TTC549 (cell line): ENCODE measurements around the gene P3H3.

ENCODE experiments used
- FAIRE-seq: peaks from 2 replicates; lab custom pipeline; 2012; peaks lifted over from hg19 to GRCh38; lab: Jason Lieb, UNC

P3H3 gene

DNA sequence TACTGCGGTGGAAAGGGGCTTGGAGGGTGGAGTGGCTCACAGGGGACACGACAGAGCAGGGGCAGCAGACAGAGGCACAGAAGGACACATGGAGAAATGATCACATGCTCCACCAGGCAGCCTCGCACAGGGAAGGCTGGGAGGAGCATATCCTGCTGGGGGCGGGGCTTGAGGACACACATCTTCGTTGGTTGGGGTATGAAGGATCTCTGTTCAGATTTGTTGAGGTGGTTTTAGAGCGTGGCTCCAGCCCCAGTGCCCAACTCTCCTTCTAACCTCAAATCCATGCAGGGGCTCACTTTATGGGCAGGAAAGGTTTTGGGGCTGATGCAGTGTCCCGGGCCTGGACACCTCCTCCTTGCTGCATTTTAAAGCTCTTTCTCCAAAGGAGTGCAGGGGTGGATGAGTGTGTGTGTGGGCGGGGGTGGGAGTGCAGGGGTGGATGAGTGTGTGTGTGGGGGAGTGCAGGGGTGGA is 733 bp upstream of the P3H3 start:
- FAIRE-seq, result peak; percentile 90

DNA sequence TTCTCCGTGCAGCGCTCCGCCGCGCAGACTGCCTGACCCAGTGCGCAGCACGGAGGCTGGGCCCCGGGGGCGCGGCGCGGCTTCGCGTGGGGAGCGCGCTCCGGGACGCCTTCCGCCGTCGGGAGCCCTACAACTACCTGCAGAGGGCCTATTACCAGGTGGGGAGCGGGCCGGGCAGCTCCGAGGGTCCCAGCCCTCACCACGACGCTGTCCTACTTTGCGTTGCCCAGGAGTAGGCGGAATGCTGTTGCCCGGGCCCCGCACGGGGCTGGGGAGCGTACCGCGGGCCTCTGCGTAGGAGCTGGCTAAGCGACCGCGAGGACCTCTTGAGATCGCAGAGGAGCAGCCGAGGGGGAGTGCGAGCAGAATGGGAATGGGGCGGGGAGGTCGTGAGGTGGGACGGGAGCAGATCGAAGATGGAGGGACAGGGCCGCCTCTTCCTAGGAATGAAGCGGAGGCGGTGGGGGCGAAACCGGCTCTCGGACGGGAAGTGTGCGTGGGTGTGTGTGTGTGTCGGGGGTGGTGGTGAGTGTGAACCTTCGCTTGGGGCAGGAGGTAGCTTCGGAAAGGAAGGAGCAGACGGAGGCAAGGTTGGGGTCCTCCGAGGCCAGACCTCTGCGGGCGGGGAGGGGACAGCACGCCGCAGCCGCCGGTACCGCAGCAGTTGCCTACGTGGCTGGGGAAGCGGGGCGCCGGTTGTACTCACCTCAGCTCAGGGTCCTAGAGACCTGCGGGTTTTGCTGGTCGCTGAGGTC is 751 bp downstream of the P3H3 start:
- FAIRE-seq, result no peak

DNA sequence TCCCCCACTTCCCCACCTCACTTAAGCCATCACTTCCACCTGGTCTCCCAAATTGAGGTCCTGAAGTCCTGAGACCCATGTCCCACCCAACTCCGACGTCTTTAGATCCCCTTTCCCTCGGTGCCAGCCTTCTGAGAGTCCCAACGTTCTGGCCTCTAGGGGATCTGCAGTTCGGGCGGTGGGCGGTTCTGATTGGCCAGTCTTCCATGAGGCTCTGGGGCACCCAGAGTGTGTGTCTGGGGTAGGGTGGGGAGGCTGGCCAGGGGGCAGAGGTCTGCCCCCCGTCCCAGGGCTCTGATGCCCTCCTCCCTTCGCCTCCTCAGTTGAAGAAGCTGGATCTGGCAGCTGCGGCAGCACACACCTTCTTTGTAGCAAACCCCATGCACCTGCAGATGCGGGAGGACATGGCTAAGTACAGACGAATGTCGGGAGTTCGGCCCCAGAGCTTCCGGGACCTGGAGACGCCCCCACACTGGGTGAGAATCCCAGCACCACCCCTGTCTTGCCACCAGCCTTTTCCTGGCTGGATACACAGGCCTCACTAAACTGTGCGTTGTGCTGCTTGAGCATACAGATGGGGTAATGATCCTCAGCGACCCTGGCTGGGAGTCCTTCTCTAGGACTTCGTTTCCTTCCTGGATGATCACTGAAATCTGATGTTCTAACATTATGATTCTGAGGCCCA is 1.5 kb downstream of the P3H3 start:
- FAIRE-seq, result no peak

DNA sequence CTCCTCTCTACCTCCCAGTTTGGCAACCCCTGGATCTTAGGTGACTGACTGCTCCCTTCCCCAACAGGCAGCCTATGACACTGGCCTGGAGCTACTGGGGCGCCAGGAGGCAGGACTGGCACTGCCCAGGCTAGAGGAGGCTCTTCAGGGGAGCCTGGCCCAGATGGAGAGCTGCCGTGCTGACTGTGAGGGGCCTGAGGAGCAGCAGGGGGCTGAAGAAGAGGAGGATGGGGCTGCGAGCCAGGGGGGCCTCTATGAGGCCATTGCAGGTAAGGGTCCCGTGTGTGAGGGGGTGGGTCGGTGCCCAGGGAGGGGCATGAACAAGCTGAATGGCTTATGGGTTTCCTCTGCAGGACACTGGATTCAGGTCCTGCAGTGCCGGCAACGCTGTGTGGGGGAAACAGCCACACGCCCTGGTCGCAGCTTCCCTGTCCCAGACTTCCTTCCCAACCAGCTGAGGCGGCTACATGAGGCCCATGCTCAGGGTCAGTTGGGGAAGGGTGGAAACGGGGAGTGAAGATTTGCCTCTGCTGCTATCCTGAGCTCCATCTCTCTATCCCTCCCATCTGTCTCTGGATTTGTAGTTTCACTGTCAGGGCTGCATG is 2.2 kb downstream of the P3H3 start:
- FAIRE-seq, result no peak

DNA sequence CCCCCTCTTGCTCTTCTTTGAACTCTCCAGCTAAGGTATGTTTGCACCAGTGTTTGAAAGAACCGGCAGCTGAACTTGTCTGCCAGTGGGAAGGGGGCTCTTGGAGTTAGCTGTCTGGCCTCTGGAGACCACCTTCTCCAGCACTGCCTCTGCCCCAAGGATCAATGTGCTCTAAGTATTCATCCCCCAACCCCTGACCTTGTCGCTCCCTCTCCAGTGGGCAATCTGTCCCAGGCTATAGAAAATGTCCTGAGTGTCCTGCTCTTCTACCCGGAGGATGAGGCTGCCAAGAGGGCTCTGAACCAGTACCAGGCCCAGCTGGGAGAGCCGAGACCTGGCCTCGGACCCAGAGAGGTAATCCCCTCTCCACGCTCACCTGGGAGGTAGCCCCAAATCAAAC is 2.8 kb downstream of the P3H3 start:
- no peak for FAIRE-seq

DNA sequence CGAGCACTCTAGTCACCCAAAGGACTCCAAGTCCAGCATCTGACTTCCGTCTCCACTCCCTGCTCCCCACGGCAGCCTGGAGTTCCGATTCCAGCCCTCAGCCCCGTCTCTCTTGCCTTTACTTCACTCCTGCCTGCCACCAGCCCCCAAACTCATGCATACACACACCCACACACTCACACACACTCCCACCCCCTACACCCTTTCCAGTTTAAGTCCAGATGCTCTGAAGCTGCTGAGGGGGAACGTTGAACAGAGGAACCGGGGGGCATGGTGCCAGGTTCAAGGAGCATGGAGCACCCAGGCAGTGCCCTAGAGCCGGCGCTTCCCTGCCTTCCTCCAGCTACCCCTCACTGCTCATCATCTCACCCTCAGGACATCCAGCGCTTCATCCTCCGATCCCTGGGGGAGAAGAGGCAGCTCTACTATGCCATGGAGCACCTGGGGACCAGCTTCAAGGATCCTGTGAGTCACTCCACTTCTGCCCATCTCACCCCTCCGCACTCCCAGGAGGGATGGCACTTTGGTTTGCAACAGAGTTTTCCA is 3.3 kb downstream of the P3H3 start:
- no peak for FAIRE-seq

DNA sequence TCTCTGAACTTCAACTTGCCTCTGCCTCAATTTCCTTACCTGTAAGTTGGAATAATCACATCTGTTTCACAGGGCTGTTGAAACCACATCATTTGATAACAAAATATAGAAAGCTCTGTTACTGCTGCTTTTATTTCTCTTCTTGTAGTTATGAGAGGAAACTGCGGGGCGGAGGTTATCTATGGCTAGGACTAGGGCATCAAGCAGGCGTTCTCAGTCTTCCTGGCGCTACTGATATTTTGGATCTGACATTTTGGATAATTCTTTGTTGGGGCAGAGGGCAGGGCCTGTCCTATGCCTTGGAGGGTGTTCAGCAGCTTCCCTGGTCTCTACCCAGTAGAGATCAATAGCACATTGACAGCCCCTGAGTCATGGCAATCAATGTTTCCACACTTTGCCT is 3.9 kb downstream of the P3H3 start:
- no peak for FAIRE-seq

DNA sequence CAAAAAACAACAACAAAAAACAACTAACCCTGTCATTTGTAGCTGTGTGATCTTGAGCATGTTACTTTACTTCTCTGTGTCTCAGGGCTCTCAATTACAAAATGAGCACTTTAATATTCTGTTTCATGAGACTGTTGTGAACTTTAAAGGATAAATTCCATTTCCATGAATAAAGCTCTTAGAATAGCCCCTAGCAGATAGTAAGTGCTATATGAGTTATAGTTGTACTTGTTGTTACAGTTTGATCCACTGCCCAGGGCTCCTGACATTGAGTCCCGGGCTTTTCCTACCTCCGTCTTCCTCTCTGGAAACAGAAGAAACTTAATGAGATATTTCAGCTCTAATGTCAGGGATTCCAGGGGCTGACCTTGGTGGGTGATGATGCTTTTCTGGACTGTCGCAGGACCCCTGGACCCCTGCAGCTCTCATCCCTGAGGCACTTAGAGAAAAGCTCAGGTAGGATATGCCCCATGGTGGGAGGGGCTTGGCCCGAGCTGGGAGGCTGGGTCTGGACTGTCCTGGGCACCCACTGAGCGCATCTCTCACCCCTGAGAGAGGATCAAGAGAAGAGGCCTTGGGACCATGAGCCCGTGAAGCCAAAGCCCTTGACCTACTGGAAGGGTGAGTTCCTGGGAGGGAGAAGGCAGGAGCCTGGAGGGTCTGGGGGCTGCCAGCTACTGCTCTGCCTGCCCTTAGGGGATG is 5.1 kb downstream of the P3H3 start:
- no peak for FAIRE-seq

DNA sequence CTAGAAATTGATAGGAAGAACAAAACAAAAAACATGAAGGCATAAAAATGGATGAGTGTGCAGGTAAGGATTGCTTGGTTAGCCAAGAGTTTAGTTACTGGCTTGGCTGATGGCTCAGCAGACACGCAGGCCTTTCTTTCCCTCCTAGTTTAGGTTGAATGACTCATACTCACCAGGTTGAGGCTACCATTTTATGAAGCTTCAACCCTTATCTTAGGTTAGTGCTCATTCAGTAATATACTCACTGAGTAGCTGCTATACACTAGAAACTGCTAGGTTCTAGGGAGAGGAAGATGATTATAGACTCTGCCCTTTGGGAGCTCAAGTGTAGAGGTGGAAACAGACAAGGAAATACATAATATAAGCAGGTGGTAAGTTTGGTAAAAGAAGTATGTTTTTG is 6.0 kb downstream of the P3H3 start:
- FAIRE-seq, result no peak

DNA sequence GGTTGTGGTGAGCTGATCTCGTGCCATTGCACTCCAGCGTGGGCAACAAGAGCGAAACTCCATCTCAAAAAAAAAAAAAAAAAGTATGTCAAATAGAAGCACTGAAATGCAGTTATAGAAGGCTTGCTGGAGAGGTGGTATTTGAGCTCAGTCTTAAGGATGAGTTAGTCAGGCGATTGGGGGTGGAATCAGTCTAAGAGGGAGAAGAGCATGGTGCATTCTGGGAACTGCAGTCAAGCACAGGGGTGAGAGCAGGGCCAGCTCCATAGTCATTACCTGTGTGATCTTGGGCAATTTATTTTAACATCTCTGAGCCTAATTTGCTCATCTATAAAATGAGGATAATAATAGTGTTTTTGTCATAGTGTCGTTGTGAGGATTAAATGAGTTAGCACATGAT is 6.7 kb downstream of the P3H3 start:
- FAIRE-seq, result no peak

DNA sequence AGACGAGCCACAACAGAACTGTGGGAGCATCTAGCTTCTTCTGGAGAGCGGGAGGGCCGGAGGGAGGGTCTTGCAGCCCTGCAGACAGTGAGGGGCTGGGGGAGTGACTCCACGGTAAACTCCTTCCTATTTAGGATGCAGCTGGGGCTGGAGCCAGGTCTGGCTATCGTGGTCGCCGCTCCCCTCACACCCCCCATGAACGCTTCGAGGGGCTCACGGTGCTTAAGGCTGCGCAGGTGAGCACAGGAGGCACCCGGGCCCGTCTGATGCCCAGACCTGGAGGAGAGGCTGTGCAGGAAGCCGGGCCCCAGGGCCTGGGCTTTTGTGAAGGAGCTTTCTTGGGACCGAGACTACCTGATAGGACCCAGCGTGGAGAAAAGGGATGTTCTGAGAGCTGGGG is 8.6 kb downstream of the P3H3 start:
- no peak for FAIRE-seq

DNA sequence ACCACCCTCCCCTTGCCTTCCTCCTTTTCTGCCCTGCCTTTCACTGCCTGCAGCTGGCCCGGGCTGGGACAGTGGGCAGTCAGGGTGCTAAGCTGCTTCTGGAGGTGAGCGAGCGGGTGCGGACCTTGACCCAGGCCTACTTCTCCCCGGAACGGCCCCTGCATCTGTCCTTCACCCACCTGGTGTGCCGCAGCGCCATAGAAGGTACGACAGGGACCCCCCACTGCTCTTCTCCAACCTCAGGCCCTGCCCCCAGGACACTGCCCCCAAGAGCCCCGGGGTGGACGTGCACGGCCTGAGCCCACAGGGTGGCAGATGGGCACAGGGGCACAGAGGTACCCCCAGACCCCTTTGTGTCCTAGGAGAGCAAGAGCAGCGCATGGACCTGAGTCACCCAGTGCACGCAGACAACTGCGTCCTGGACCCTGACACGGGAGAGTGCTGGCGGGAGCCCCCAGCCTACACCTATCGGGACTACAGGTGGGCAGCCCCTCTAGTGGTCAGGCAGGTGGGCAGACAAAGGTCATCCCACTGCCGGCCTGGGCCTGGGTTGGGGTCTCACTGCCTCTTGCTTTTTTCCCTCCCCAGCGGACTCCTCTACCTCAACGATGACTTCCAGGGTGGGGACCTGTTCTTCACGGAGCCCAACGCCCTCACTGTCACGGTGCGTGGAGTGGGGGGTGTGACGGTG is 9.3 kb downstream of the P3H3 start:
- no peak for FAIRE-seq

DNA sequence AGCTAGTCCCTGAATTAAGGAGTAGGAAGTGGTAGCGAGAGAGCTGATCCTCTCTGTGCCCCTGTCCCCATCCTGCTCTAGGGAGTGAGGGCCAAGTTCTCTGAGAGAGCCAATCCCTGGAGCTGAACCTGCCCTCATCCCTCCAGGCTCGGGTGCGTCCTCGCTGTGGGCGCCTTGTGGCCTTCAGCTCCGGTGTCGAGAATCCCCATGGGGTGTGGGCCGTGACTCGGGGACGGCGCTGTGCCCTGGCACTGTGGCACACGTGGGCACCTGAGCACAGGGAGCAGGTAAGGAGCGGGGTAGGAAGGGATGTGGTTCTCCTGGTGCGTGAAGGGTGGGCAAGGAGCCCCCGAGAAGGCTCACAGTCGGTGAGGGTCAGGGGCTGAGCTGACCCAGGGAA is 10.6 kb downstream of the P3H3 start:
- no peak for FAIRE-seq

DNA sequence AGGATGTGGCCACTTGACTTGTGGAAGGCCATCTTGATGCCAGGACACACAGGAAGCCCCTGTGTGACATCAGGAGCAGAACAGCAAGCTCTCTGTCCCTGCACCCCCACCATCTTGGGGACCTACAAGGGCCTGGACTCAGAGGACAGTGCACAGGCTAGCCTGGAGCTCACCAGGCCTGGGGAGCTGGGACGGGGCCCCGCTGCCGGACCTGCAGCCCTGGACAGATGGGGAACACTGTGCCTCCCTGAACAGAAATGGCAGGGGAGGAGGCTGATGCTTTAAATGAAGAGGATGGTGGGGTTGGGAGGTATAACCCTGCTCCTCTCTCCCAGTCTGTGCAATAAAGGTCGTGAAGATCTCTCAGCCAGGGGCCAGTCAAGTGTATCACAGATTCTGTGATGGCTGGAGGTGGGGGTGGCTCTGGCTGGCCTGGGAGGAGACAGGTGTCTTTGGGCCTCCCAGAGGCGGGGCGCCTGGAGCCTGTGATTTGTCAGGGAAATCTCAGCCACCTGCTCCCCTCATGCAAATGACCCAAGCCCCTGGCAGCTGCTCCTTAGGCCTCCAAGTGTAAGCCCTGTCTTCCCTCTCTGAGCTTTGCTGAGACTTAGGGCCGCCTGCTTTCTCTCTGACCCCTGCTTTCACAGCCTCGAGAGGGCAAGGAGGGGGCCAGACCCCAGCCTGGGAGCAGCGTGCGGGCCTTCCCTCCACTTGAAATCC is 11.4 kb downstream of the P3H3 start:
- no peak for FAIRE-seq

DNA sequence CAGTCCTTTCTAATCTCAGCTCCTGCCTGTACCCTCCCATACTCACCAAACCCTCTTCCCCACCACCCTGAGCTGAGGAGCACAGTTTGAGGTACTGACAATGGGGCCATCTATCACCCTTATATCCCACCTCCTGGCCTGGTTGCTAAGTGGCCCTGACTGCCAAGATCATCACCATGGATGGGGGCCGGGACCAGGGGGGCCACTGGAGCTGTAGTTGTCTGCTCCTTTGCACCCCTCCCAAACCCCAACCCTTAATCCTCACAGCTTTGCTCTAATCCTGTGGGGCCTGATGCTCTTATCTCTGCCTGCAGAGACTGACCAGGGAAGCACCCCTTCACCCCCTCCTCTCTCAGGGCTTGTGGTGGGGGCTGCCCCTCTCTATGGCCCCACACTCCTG is 12.1 kb downstream of the P3H3 start:
- FAIRE-seq, result no peak

DNA sequence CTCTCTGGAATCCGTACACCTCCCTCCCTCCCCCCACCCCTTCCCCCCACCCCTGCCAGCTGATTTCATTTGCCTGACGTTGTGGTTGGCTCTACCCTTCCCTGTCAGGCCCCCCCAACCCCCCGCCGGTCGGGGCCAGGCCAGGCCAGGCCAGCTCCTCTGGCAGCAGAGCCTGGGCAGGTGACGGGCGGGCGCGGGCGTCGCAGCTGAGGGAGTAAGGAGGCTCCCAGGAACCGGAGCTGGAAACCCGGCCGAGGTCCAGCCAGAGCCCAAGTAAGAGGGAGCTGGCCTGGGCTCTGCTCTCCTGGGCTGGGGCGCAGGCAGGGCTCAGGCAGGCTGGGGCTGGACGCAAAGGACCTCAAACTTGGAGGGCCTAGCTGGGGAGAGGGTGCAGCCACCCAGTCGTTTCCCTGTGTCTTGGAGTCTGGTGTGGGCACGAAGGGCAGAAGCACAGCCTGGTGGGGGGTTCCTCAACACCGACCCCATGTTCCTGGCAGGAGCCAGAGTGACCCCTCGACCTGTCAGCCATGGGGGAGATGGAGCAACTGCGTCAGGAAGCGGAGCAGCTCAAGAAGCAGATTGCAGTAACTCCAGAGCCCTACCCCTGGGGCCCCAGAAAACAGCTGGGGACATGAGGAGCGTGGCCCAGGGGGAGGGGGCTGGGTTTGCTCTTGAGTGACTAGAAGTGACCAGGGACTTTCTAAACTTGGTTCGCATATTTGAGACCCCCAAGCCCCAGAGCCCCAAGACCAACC is 12.7 kb downstream of the P3H3 start, which contains the start of gene GNB3:
GNB3 (plus strand) TSS at position 165 of the 755 bp plus-strand sequence; CDS start at position 528, 363 bp downstream.
- no peak for FAIRE-seq

DNA sequence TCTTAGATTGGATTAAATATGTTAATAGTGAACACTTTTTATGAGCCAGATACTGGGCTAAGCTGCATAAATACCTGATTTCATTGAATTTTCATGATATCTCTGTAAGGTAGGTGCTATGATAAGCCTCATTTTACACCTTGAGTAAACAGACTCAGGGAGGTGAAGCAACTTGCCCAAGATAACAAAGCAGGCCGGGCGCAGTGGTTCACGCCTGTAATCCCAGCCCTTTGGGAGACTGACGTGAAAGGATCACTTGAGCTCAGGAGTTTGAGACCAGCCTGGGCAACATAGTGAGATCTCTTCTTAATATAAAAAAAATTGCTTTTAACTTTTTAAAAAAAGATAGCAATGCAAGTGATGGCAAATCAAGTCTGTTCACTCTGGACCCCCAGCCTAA is 13.9 kb downstream of the P3H3 start:
- FAIRE-seq, result no peak

DNA sequence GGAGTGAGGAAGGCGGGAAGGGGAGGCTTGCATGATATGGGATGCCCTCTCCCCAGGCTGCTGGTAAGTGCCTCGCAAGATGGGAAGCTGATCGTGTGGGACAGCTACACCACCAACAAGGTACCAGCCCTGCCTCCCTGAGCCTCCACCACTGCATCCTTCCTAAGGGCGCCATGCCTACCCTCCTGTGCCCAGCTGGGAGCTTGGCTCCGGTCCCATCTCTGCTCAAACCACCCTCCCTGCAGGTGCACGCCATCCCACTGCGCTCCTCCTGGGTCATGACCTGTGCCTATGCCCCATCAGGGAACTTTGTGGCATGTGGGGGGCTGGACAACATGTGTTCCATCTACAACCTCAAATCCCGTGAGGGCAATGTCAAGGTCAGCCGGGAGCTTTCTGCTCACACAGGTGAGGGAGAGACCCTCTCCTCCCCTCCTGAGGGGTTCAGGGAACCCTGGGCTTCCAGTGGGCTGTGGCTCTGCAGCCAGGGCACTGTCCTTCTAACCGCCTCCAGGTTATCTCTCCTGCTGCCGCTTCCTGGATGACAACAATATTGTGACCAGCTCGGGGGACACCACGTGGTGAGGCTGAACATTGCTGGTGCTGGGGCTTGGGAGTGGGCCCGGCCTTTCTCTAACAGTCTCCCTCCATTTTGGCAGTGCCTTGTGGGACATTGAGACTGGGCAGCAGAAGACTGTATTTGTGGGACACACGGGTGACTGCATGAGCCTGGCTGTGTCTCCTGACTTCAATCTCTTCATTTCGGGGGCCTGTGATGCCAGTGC is 15.1 kb downstream of the P3H3 start:
- FAIRE-seq, result no peak

DNA sequence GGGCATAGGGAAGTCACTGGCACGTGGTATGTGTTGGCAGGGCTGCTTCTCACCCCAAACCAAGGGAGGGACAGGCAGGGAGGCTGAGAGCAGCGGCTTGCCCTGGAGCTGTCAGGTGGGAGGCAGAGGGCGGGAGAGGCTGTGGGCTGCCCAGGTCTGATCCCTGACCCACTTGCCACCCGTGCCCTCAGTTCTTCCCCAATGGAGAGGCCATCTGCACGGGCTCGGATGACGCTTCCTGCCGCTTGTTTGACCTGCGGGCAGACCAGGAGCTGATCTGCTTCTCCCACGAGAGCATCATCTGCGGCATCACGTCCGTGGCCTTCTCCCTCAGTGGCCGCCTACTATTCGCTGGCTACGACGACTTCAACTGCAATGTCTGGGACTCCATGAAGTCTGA is 17.2 kb downstream of the P3H3 start:
- no peak for FAIRE-seq
